GM23248 (cell line): ENCODE measurements around the gene CERK.

Experiments
- EZH2 ChIP-seq: fragments of 200-600 bp; sonication (generic); IDR thresholded peaks from 2 replicates; pipeline ENCODE4 v1.6.1; 2018; ENCODE audit warnings: antibody characterized with exemption, mild to moderate bottlenecking; ENCODE audit not compliant: insufficient read depth, poor library complexity, severe bottlenecking
- EZH2phosphoT487 ChIP-seq: fragments of 200-600 bp; sonication (generic); IDR thresholded peaks from 2 replicates; pipeline ENCODE4 v1.6.1; 2018; ENCODE audit warnings: antibody characterized with exemption, moderate library complexity, mild to moderate bottlenecking, low read depth; ENCODE audit not compliant: insufficient read depth

DNA sequence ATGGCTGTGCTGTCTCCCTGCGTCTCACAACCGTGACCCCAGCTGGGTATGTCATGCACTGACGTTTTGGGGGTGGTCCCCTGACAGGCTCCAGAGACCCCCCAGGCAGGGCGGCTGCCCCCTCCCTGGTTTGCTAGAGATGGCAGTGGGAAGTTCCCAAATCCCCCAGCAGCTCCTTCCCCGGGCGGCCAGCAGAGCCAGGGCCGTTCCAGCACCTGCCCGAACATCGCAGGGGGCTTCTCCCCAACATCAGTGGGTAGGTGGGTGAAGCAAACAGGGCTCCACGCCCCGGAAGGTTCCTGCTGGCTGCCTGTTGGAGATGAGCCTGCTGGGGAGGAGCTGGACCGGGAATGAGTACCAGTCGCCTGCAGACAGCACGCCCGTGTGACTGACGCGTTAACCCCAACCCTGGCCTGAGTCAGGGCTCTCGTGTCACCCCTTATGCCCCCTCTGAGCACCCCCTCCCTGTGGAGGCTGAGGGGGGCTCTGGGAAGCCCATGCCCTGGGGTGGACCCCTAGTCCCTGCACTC lies 72.2 kb downstream of the CERK start:
- no peak for TF ChIP-seq EZH2
- no peak for TF ChIP-seq EZH2phosphoT487
